SK-N-MC (cell line): Measurements from ENCODE around the gene NTNG1.

Experiments used
- DNase-seq: peaks from one replicate; pipeline ENCODE4 v3.0.0-alpha.2; 2011; ENCODE audit warnings: low read depth, low spot score
- H3K27ac ChIP-seq: fragments of 200-600 bp; sonication (generic); 2 replicates; pipeline ENCODE4 v1.5.1; 2016; ENCODE audit warnings: mixed run types
- H3K36me3 ChIP-seq: fragments of 200-600 bp; sonication (generic); 2 replicates; pipeline ENCODE4 v1.6.1; 2017; ENCODE audit warnings: antibody characterized with exemption, low read length, mixed read lengths; ENCODE audit not compliant: insufficient read depth
- H3K4me3 ChIP-seq: fragments of 200-600 bp; sonication (generic); 2 replicates; pipeline ENCODE4 v1.5.1; 2016
- H3K9ac ChIP-seq: fragments of 200-600 bp; sonication (generic); 2 replicates; pipeline ENCODE4 v1.8.0; 2017; ENCODE audit warnings: mixed run types, mixed read lengths; ENCODE audit not compliant: insufficient read length
- H3K9me3 ChIP-seq: fragments of 200-600 bp; sonication (generic); 2 replicates; pipeline ENCODE4 v1.6.1; 2017; ENCODE audit warnings: low read depth, mild to moderate bottlenecking, antibody characterized with exemption, low read length, moderate library complexity, mixed read lengths
- EZH2 ChIP-seq: fragments of 200-600 bp; sonication (generic); IDR thresholded peaks from one replicate; pipeline ENCODE4 v1.6.1; 2017; ENCODE audit warnings: antibody characterized with exemption
- FOXP2 ChIP-seq: optimal IDR thresholded peaks from 2 replicates; pipeline ENCODE3; 2011; ENCODE audit warnings: mild to moderate bottlenecking, moderate library complexity; ENCODE audit not compliant: insufficient read depth; ENCODE audit errors: extremely low read length, control extremely low read depth
- POLR2AphosphoS5 ChIP-seq: IDR thresholded peaks from 2 replicates; pipeline ENCODE4 v1.6.1; 2012; ENCODE audit warnings: mild to moderate bottlenecking, low read depth, low read length, borderline replicate concordance

The NTNG1 gene

GRCh38 chr1:107110326-107110725 lies 30.5 kb upstream of the NTNG1 start:
- Histone ChIP-seq H3K36me3 (no peaks in the 10 kb centered on the region), H3K4me3 (no peak overlapping the region), H3K9ac (no peak overlapping the region), H3K9me3 (no peaks in the 10 kb centered on the region), H3K27ac (no peak overlapping the region)
- no peak for TF ChIP-seq POLR2AphosphoS5
- TF ChIP-seq FOXP2 = no peak
- no peak for TF ChIP-seq EZH2
- DNase-seq = no peak

- Histone ChIP-seq H3K9me3 (no peaks in the 10 kb centered on the region), H3K27ac (no peak overlapping the region), H3K36me3 (no peaks in the 10 kb centered on the region), H3K9ac (no peak overlapping the region), H3K4me3 (no peak overlapping the region)
- TF ChIP-seq FOXP2 = no peak
- DNase-seq = no peak
Observed at GRCh38 chr1:107116306-107116790, 24.5 kb upstream of the NTNG1 start.

- no peak for TF ChIP-seq FOXP2
- no peak for TF ChIP-seq EZH2
- no peak for TF ChIP-seq POLR2AphosphoS5
- Histone ChIP-seq H3K36me3 (no peaks in the 10 kb centered on the region), H3K4me3 (no peak overlapping the region), H3K27ac (no peak overlapping the region), H3K9me3 (no peaks in the 10 kb centered on the region), H3K9ac (no peak overlapping the region)
- no peak for DNase-seq
Observed at GRCh38 chr1:107122225-107122624, 18.6 kb upstream of the NTNG1 start.

GRCh38 chr1:107123741-107124140 lies 17.1 kb upstream of the NTNG1 start:
- Histone ChIP-seq H3K9me3 (no peaks in the 10 kb centered on the region), H3K36me3 (no peaks in the 10 kb centered on the region), H3K27ac (no peak overlapping the region), H3K9ac (no peak overlapping the region), H3K4me3 (no peak overlapping the region)
- no peak for TF ChIP-seq FOXP2
- TF ChIP-seq POLR2AphosphoS5 = no peak
- no peak for TF ChIP-seq EZH2
- no peak for DNase-seq

GRCh38 chr1:107124694-107125093 lies 16.1 kb upstream of the NTNG1 start:
- no peak for DNase-seq
- Histone ChIP-seq H3K9ac (no peak overlapping the region), H3K9me3 (no peaks in the 10 kb centered on the region), H3K4me3 (no peak overlapping the region), H3K27ac (no peak overlapping the region), H3K36me3 (no peaks in the 10 kb centered on the region)
- TF ChIP-seq EZH2 (no peak), POLR2AphosphoS5 (no peak), FOXP2 (no peak)

- H3K9ac ChIP-seq = no peak overlapping the region
- H3K27ac ChIP-seq = no peak overlapping the region
- no peaks in the 10 kb centered on the region for H3K36me3 ChIP-seq
- no peak for DNase-seq
- H3K4me3 ChIP-seq = no peak overlapping the region
- TF ChIP-seq EZH2 (no peak), FOXP2 (no peak), POLR2AphosphoS5 (no peak)
- no peaks in the 10 kb centered on the region for H3K9me3 ChIP-seq
Observed at GRCh38 chr1:107132195-107132594, 8.6 kb upstream of the NTNG1 start.

- no peak overlapping the region for H3K4me3 ChIP-seq
- no peaks in the 10 kb centered on the region for H3K9me3 ChIP-seq
- no peak for DNase-seq
- H3K9ac ChIP-seq = no peak overlapping the region
- H3K36me3 ChIP-seq = no peaks in the 10 kb centered on the region
- H3K27ac ChIP-seq = no peak overlapping the region
- TF ChIP-seq FOXP2 (no peak), EZH2 (no peak), POLR2AphosphoS5 (no peak)
Observed at GRCh38 chr1:107132780-107133179, 8.1 kb upstream of the NTNG1 start.

GRCh38 chr1:107135463-107135862 lies 5.4 kb upstream of the NTNG1 start:
- Histone ChIP-seq H3K36me3 (no peaks in the 10 kb centered on the region), H3K9ac (no peak overlapping the region), H3K27ac (no peak overlapping the region), H3K4me3 (no peak overlapping the region), H3K9me3 (no peaks in the 10 kb centered on the region)
- DNase-seq = no peak
- no peak for TF ChIP-seq FOXP2
- TF ChIP-seq POLR2AphosphoS5 = no peak
- TF ChIP-seq EZH2 = no peak

GRCh38 chr1:107138166-107138565 lies 2.7 kb upstream of the NTNG1 start:
- no peak for DNase-seq
- H3K36me3 ChIP-seq = no peaks in the 10 kb centered on the region
- no peak overlapping the region for H3K4me3 ChIP-seq
- H3K9me3 ChIP-seq = no peaks in the 10 kb centered on the region
- TF ChIP-seq FOXP2 = no peak
- TF ChIP-seq EZH2 = no peak
- no peak for TF ChIP-seq POLR2AphosphoS5
- no peak overlapping the region for H3K9ac ChIP-seq
- no peak overlapping the region for H3K27ac ChIP-seq
